HepG2 (cell line): Measurements from ENCODE around the gene USP7. TPM values are rescaled to one million over a fixed set of nuclear protein-coding genes. Genes with fewer than 3 reads are reported as not detected.

Experiments used
- ATF2 ChIP-seq: sonication (generic); formaldehyde crosslinking; IDR thresholded peaks from 2 replicates; pipeline ENCODE4 v1.4.0; 2020; ENCODE audit warnings: missing genetic modification reagents
- DBP ChIP-seq: sonication (generic); formaldehyde crosslinking; IDR thresholded peaks from 2 replicates; pipeline ENCODE4 v1.4.0; 2020; ENCODE audit warnings: missing genetic modification reagents; ENCODE audit errors: not compliant biosample characterization
- FOXP1 ChIP-seq, 2 experiments: fragments of 450-650 bp in 1 of 2; IDR thresholded peaks; 2 replicates each; pipeline ENCODE4 v1.6.1; 2017 to 2018; ENCODE audit warnings: antibody characterized with exemption in 1 of 2
- GPBP1L1 ChIP-seq: sonication (generic); formaldehyde crosslinking; IDR thresholded peaks from 2 replicates; pipeline ENCODE4 v1.5.0; 2020; ENCODE audit warnings: mild to moderate bottlenecking, missing genetic modification reagents
- HNRNPH1 ChIP-seq: fragments of 200-400 bp; formaldehyde crosslinking; optimal IDR thresholded peaks from 2 replicates; pipeline ENCODE3; 2017; ENCODE audit warnings: mild to moderate bottlenecking, low read depth, low read length
- SATB2 ChIP-seq: sonication (generic); formaldehyde crosslinking; IDR thresholded peaks from 2 replicates; pipeline ENCODE4 v1.5.0; 2020; ENCODE audit warnings: missing genetic modification reagents
- SRSF4 ChIP-seq: fragments of 200-400 bp; formaldehyde crosslinking; IDR thresholded peaks from one replicate; pipeline ENCODE4 v1.6.1; 2018; ENCODE audit warnings: mild to moderate bottlenecking, low read depth, low read length, moderate library complexity; ENCODE audit not compliant: poor library complexity, severe bottlenecking
- ZC3H4 ChIP-seq: sonication (generic); formaldehyde crosslinking; IDR thresholded peaks from 2 replicates; pipeline ENCODE4 v1.4.0; 2020; ENCODE audit warnings: missing genetic modification reagents, borderline replicate concordance
- ZMYM2 ChIP-seq: sonication (generic); formaldehyde crosslinking; IDR thresholded peaks from 2 replicates; pipeline ENCODE4 v1.8.0; 2022; ENCODE audit warnings: mild to moderate bottlenecking, missing genetic modification reagents
- ZNF143 ChIP-seq: sonication (generic); formaldehyde crosslinking; IDR thresholded peaks from 2 replicates; pipeline ENCODE4 v1.4.0; 2020; ENCODE audit warnings: missing genetic modification reagents
- ZNF24 ChIP-seq: fragments of 450-650 bp; IDR thresholded peaks from 2 replicates; pipeline ENCODE4 v1.6.1; 2017; ENCODE audit warnings: antibody characterized with exemption, mild to moderate bottlenecking
- ZNF3 ChIP-seq: IDR thresholded peaks from 2 replicates; pipeline ENCODE4 v1.7.0; 2017; ENCODE audit warnings: inconsistent platforms
- ZNF318 ChIP-seq: sonication (generic); formaldehyde crosslinking; IDR thresholded peaks from 2 replicates; pipeline ENCODE4 v1.4.0; 2020; ENCODE audit warnings: mild to moderate bottlenecking, missing genetic modification reagents
- ZNF501 ChIP-seq: sonication (generic); formaldehyde crosslinking; IDR thresholded peaks from 2 replicates; pipeline ENCODE4 v1.5.1; 2020; ENCODE audit warnings: mild to moderate bottlenecking, moderate library complexity, missing genetic modification reagents
- ZNF570 ChIP-seq: sonication (generic); formaldehyde crosslinking; IDR thresholded peaks from 2 replicates; pipeline ENCODE4 v1.4.0; 2020; ENCODE audit warnings: mild to moderate bottlenecking, missing genetic modification reagents, borderline replicate concordance
- ZNF878 ChIP-seq: sonication (generic); formaldehyde crosslinking; IDR thresholded peaks from 2 replicates; pipeline ENCODE4 v1.8.1; 2023; ENCODE audit warnings: mild to moderate bottlenecking, missing genetic modification reagents, moderate library complexity
- polyA plus RNA-seq, 8 experiments: library from polyadenylated mRNA; depleted of rRNA in 3 of 8; stranded (reverse) in 7 of 8; unstranded in 1 of 8; fragments of >200 nt; fragmentation: Illumina TruSeq in 4 of 8; extraction: Trizol in 4 of 8; gene quantifications; 2 replicates each; pipeline versions ENCODE4 v1.2.1 to v1.2.3, GENCODE V29; 2011 to 2016; ENCODE audit warnings: low read depth in 4 of 8, missing spikeins in 1 of 8, mixed read lengths in 1 of 8; ENCODE audit not compliant: insufficient read depth in 1 of 8
- total RNA-seq, 5 experiments: library from RNA; depleted of rRNA; stranded (reverse); fragments of >200 nt; fragmentation: Illumina TruSeq; extraction: Trizol; gene quantifications; 2 replicates each; pipeline ENCODE4 v1.2.3, GENCODE V29; 2016; ENCODE audit warnings: low read depth in 1 of 5

Gene USP7
- total and polyA plus RNA-seq, 2 of the 13 experiments (the other 11 are each of a cell fraction or from before 2014, with no cell fraction given) = 52.5 to 173 TPM

- TF ChIP-seq DBP (CRISPR knock-in tag) (no peak), ZNF501 (CRISPR knock-in tag) (peak; percentile 28; the same call in 1 of the 2 replicates), ZNF570 (CRISPR knock-in tag) (no peak), ZMYM2 (CRISPR knock-in tag) (0 out of 2 replicates have a peak, but pooled peaks have one; percentile 56), ZNF143 (CRISPR knock-in tag) (peak; percentile 42; the same call in 1 of the 2 replicates), ZNF3 (peak; percentile 98), FOXP1 (IDR thresholded peaks at IDR 0.05) (no peak), FOXP1 (CRISPR knock-in tag; IDR thresholded peaks at IDR 0.05) (no peak), SATB2 (CRISPR knock-in tag) (no peak), GPBP1L1 (CRISPR knock-in tag) (no peak), ZNF318 (no peak), ZNF878 (CRISPR knock-in tag) (peak; percentile 67; the same call in 1 of the 2 replicates), HNRNPH1 (peak; percentile 81), SRSF4 (no peak), ZNF24 (no peak), ATF2 (no peak), ZC3H4 (peak; percentile 16; the same call in 1 of the 2 replicates)
Measured at GRCh38 chr16:8862309-8863130, 101.2 kb downstream of the USP7 start (continued).
